SK-N-SH (cell line): ENCODE results near the gene TCTN1. TPM values are rescaled to one million over a fixed set of nuclear protein-coding genes. Genes with fewer than 3 reads are reported as not detected.
A peak's percentile ranks its signal among the peaks of the same experiment; 100 is the strongest.

Experiments used
- CTCF ChIA-PET: fragments of 300-600, 350-600 bp; formaldehyde crosslinking; extraction: SDS; loops from one replicate; lab custom pipeline; 2021; lab: Yijun Ruan, JAX
- POLR2A ChIA-PET: fragments of 350-600 bp; sonication (Branson Sonifier 250); formaldehyde crosslinking; extraction: SDS; loops from one replicate; lab custom pipeline; 2020; ENCODE audit warnings: antibody characterized with exemption, inconsistent platforms; lab: Yijun Ruan, JAX
- DNase-seq: peaks from one replicate; pipeline ENCODE4 v3.0.0; 2012
- H2AFZ ChIP-seq: fragments of 200-600 bp; sonication (generic); 2 replicates; pipeline ENCODE4 v1.8.1; 2016; ENCODE audit warnings: antibody characterized with exemption, mild to moderate bottlenecking, low read depth
- H3F3A ChIP-seq: fragments of 200-600 bp; sonication (generic); replicated peaks from 2 replicates; pipeline ENCODE3; 2016; ENCODE audit warnings: antibody characterized with exemption, mild to moderate bottlenecking; ENCODE audit not compliant: insufficient read depth
- H3K27ac ChIP-seq, 2 experiments: fragments of 200-500 bp in 1 of 2; fragments of 200-600 bp in 1 of 2; sonication (Bioruptor generic) in 1 of 2; sonication (generic), shearing (Covaris generic) in 1 of 2; 2 replicates each; pipeline versions ENCODE4 v1.5.1 to v1.6.1; 2014 to 2016; ENCODE audit warnings: low read depth in 2 of 2, inconsistent platforms in 1 of 2, low read length in 1 of 2, mild to moderate bottlenecking in 1 of 2, mixed read lengths in 1 of 2
- H3K27me3 ChIP-seq: fragments of 200-600 bp; sonication (generic), shearing (Covaris generic); 2 replicates; pipeline ENCODE4 v1.6.1; 2016; ENCODE audit warnings: mixed run types; ENCODE audit not compliant: insufficient read depth
- H3K36me3 ChIP-seq, 2 experiments: fragments of 200-500 bp in 1 of 2; fragments of 200-600 bp in 1 of 2; sonication (Bioruptor generic) in 1 of 2; sonication (generic) in 1 of 2; replicated peaks in 1 of 2; 2 replicates each; pipeline versions ENCODE3 to v1.5.1; 2014 to 2016; ENCODE audit warnings: low read length in 1 of 2, mild to moderate bottlenecking in 1 of 2; ENCODE audit not compliant: insufficient read depth in 2 of 2, control insufficient read depth in 1 of 2
- H3K4me1 ChIP-seq, 2 experiments: fragments of 200-500 bp in 1 of 2; fragments of 200-600 bp in 1 of 2; sonication (Bioruptor generic) in 1 of 2; sonication (generic), shearing (Covaris generic) in 1 of 2; 2 replicates each; pipeline versions ENCODE4 v1.5.1 to v1.6.1; 2014 to 2016; ENCODE audit warnings: low read depth in 1 of 2, low read length in 1 of 2, mixed run types in 1 of 2; ENCODE audit not compliant: insufficient read depth in 2 of 2, control insufficient read depth in 1 of 2
- H3K4me2 ChIP-seq: fragments of 200-600 bp; sonication (generic), shearing (Covaris generic); 2 replicates; pipeline ENCODE4 v1.6.1; 2017; ENCODE audit warnings: mixed run types
- H3K4me3 ChIP-seq, 2 experiments: fragments of 200-500 bp in 1 of 2; fragments of 200-600 bp in 1 of 2; sonication (Bioruptor generic) in 1 of 2; sonication (generic), shearing (Covaris generic) in 1 of 2; 2 replicates each; pipeline versions ENCODE4 v1.5.1 to v1.8.1; 2014 to 2016; ENCODE audit warnings: low read depth in 2 of 2, inconsistent platforms in 1 of 2, low read length in 1 of 2, mild to moderate bottlenecking in 1 of 2, mixed read lengths in 1 of 2, moderate library complexity in 1 of 2
- H3K79me2 ChIP-seq: fragments of 200-600 bp; sonication (generic); 2 replicates; pipeline ENCODE4 v1.8.1; 2017; ENCODE audit warnings: mild to moderate bottlenecking; ENCODE audit not compliant: insufficient read depth
- H3K9ac ChIP-seq: fragments of 200-600 bp; sonication (generic); 2 replicates; pipeline ENCODE4 v1.6.1; 2017; ENCODE audit warnings: mixed run types
- H3K9me2 ChIP-seq: fragments of 200-600 bp; sonication (generic); 2 replicates; pipeline ENCODE4 v1.6.1; 2017; ENCODE audit warnings: mixed run types
- H3K9me3 ChIP-seq: fragments of 200-600 bp; sonication (generic); 2 replicates; pipeline ENCODE4 v1.6.1; 2017; ENCODE audit warnings: mixed run types, mild to moderate bottlenecking, moderate library complexity
- H4K20me1 ChIP-seq: fragments of 200-600 bp; sonication (generic); 2 replicates; pipeline ENCODE4 v1.6.1; 2017; ENCODE audit warnings: mild to moderate bottlenecking, mixed run types; ENCODE audit not compliant: insufficient read depth
- CHD2 ChIP-seq: fragments of 150-350 bp; IDR thresholded peaks from 2 replicates; pipeline ENCODE4 v1.6.1; 2018; ENCODE audit warnings: low read length; ENCODE audit not compliant: partially characterized antibody
- CTCF ChIP-seq: fragments of 200-600 bp; sonication (generic); IDR thresholded peaks from 2 replicates; pipeline ENCODE4 v1.6.1; 2017; ENCODE audit warnings: antibody characterized with exemption, mild to moderate bottlenecking, moderate library complexity
- ELF1 ChIP-seq: IDR thresholded peaks from 2 replicates; pipeline ENCODE4 v1.4.0; 2012
- EP300 ChIP-seq, 2 experiments: IDR thresholded peaks; 2 replicates each; pipeline versions ENCODE4 v1.4.0 to v1.6.1; 2012; ENCODE audit warnings: borderline replicate concordance in 1 of 2, low read depth in 1 of 2, low read length in 1 of 2
- FOSL2 ChIP-seq: IDR thresholded peaks from 2 replicates; pipeline ENCODE4 v1.4.0; 2012; ENCODE audit warnings: low read depth, mild to moderate bottlenecking, moderate library complexity, borderline replicate concordance
- FOXJ3 ChIP-seq: sonication (generic); formaldehyde crosslinking; IDR thresholded peaks from 2 replicates; pipeline ENCODE4 v1.5.1; 2020; ENCODE audit warnings: mild to moderate bottlenecking, missing genetic modification reagents
- FOXM1 ChIP-seq: IDR thresholded peaks from 2 replicates; pipeline ENCODE4 v1.4.0; 2012; ENCODE audit warnings: low read depth, mild to moderate bottlenecking
- GABPA ChIP-seq: IDR thresholded peaks from 2 replicates; pipeline ENCODE4 v1.4.0; 2012; ENCODE audit warnings: low read depth, mild to moderate bottlenecking
- GATA2 ChIP-seq: sonication (generic); formaldehyde crosslinking; IDR thresholded peaks from 2 replicates; pipeline ENCODE4 v1.5.0; 2020; ENCODE audit warnings: mild to moderate bottlenecking, missing genetic modification reagents
- MEF2A ChIP-seq: IDR thresholded peaks from 2 replicates; pipeline ENCODE4 v1.4.0; 2012; ENCODE audit warnings: low read depth, borderline replicate concordance
- RAD21 ChIP-seq: IDR thresholded peaks from 2 replicates; pipeline ENCODE4 v1.6.1; 2012; ENCODE audit warnings: mild to moderate bottlenecking, low read length
- RCOR1 ChIP-seq: fragments of 150-350 bp; IDR thresholded peaks from 2 replicates; pipeline ENCODE4 v1.6.1; 2017; ENCODE audit warnings: antibody characterized with exemption, low read length
- RXRA ChIP-seq: IDR thresholded peaks from 2 replicates; pipeline ENCODE4 v1.4.0; 2012; ENCODE audit warnings: low read depth, mild to moderate bottlenecking, borderline replicate concordance
- SIN3A ChIP-seq: IDR thresholded peaks from 2 replicates; pipeline ENCODE4 v1.6.1; 2012; ENCODE audit warnings: low read depth, mild to moderate bottlenecking, low read length, moderate library complexity, borderline replicate concordance
- TCF12 ChIP-seq: IDR thresholded peaks from 2 replicates; pipeline ENCODE4 v1.4.0; 2012
- TEAD4 ChIP-seq: IDR thresholded peaks from 2 replicates; pipeline ENCODE4 v1.4.0; 2012; ENCODE audit warnings: mild to moderate bottlenecking, borderline replicate concordance; ENCODE audit not compliant: insufficient read depth
- WGBS: methylation state at CpG from one replicate; pipeline ENCODE4 v1.1.6; 2017; ENCODE audit warnings: low lambda C conversion rate; 5-methylcytosine and 5-hydroxymethylcytosine counted together
- polyA plus RNA-seq, 3 experiments: library from polyadenylated mRNA; depleted of rRNA; stranded (reverse); fragments of >200 nt; gene quantifications; 2 replicates each; pipeline ENCODE4 v1.2.3, GENCODE V29; 2012
- TF ChIP-seq, protein P1 (sequence below): IDR thresholded peaks from 2 replicates; pipeline ENCODE4 v1.4.0; 2012; ENCODE audit warnings: low read depth, borderline replicate concordance
- TF ChIP-seq, protein P2 (sequence below): fragments of 150-350 bp; IDR thresholded peaks from 2 replicates; pipeline ENCODE4 v1.6.1; 2017; ENCODE audit warnings: antibody characterized with exemption, low read length, low read depth, borderline replicate concordance
- TF ChIP-seq, protein P3 (sequence below): IDR thresholded peaks from 2 replicates; pipeline ENCODE4 v1.6.1; 2012; ENCODE audit warnings: mild to moderate bottlenecking, low read depth, low read length, moderate library complexity

The TCTN1 gene
- polyA plus RNA-seq, 1 of the 3 experiments (the other 2 are of a cell fraction) = 40.2 TPM

DNA sequence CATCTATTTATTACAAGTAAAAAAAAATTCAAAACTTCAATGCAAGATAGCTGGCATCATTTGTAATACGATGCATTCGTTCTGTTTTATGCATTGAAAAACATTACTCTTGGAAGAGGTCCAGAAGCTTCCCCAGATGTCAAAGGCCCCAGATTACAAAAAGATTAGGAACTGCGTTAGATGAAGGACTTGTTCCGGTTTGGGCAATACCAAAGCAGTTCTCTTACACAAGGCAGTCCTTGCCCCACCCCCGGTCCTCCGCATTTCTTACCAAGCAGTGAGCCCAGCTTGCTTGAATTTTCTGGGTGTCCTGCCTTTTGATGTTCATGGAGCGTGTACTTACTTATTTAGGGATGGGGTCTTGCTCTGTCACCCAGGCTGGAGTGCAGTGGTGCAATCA, 79.8 kb downstream of the TCTN1 start:
- Histone ChIP-seq H3K4me3 (no peak overlapping the region), H3K9me2 (no peaks in the 10 kb centered on the region), H3K4me2 (no peak overlapping the region), H4K20me1 (no peaks in the 10 kb centered on the region), H3K27ac (peak overlapping the region in 1 of 2 experiments; percentile 77; a peak in 2 of 4 replicates), H3K27me3 (peaks cover 11% of the 10 kb centered on the region; the same call in 1 of the 2 replicates), H2AFZ (no peak overlapping the region), H3K9me3 (no peaks in the 10 kb centered on the region), H3K9ac (no peak overlapping the region), H3K4me1 (peaks cover 0 to 13% of the 10 kb centered on the region in 2 experiments; a peak in 1 of 4 replicates), H3K79me2 (no peaks in the 10 kb centered on the region), H3F3A (no peaks in the 10 kb centered on the region), H3K36me3 (no peaks in the 10 kb centered on the region)
- TF ChIP-seq ELF1 (no peak), CHD2 (peak; percentile 63), GATA2 (peak; percentile 61), EP300 (IDR thresholded peaks at IDR 0.05; ENCODE audit: borderline replicate concordance in 1 of 2, low read depth in 1 of 2, low read length in 1 of 2) (peak in 1 of 2 experiments; percentile 41; a peak in 1 of 4 replicates)
- ChIA-PET CTCF (interaction anchor here (0.6 to 2.6 kb wide), 6 partner anchors 11 to 624 kb away, joined by 3 to 6 read pairs (median 3); no protein-coding TSS in a partner anchor), POLR2A (interaction anchor here (0.9 kb wide), 1 partner anchor 11 kb away, joined by 3 read pairs; no protein-coding TSS in a partner anchor)
- WGBS = 61% methylated on average over 7 of the region's 7 CpGs
- DNase-seq = peak; percentile 61

DNA sequence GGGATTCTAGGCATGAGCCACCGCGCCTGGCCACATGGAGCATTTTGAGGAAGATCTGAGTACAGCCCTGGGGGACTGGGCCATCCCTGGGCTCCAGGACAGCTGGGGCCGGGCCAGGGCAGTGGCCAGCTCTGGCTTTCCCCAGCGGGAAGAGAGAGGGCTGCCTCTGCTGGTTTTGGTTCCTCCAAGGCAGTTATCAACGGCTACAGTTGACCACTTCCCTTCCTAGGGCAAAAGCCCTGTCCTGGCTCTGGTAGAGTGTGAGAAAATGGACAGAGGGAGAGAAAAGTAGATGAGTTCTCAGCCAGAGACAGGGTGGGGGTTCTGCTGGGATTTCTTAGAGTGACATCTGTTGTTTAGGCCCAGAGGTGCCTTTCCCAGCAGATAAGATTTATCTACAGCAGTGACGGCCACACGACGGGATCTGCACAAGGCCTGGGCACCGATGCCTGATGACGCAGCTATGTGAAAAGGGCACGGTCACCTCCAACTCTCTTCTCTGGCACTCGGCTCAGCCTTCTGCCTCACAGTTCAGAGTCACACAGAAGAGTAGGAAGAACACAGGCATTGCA, 80.5 kb downstream of the TCTN1 start:
- H3K9ac ChIP-seq = no peak overlapping the region
- TF ChIP-seq FOXM1 = no peak
- TF ChIP-seq EP300 (IDR thresholded peaks at IDR 0.05; ENCODE audit: borderline replicate concordance in 1 of 2, low read depth in 1 of 2, low read length in 1 of 2) = peak in 1 of 2 experiments; percentile 84; a peak in 2 of 4 replicates
- TF ChIP-seq MEF2A = no peak
- TF ChIP-seq, protein P1, sequence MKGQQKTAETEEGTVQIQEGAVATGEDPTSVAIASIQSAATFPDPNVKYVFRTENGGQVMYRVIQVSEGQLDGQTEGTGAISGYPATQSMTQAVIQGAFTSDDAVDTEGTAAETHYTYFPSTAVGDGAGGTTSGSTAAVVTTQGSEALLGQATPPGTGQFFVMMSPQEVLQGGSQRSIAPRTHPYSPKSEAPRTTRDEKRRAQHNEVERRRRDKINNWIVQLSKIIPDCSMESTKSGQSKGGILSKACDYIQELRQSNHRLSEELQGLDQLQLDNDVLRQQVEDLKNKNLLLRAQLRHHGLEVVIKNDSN = no peak
- TF ChIP-seq CHD2 = peak; percentile 76
- TF ChIP-seq, protein P2, sequence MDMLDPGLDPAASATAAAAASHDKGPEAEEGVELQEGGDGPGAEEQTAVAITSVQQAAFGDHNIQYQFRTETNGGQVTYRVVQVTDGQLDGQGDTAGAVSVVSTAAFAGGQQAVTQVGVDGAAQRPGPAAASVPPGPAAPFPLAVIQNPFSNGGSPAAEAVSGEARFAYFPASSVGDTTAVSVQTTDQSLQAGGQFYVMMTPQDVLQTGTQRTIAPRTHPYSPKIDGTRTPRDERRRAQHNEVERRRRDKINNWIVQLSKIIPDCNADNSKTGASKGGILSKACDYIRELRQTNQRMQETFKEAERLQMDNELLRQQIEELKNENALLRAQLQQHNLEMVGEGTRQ = no peak
- TF ChIP-seq FOXJ3 (CRISPR knock-in tag) = no peak; the same call in 1 of the 2 replicates
- no peak for TF ChIP-seq CTCF
- TF ChIP-seq RXRA = no peak
- no peak for TF ChIP-seq GABPA
- no peak for TF ChIP-seq TCF12
- TF ChIP-seq RAD21 = 0 out of 2 replicates have a peak, but pooled peaks have one; percentile 22
- no peak for TF ChIP-seq TEAD4
- peak; percentile 86 for TF ChIP-seq RCOR1
- no peak for TF ChIP-seq SIN3A
- TF ChIP-seq, protein P3, sequence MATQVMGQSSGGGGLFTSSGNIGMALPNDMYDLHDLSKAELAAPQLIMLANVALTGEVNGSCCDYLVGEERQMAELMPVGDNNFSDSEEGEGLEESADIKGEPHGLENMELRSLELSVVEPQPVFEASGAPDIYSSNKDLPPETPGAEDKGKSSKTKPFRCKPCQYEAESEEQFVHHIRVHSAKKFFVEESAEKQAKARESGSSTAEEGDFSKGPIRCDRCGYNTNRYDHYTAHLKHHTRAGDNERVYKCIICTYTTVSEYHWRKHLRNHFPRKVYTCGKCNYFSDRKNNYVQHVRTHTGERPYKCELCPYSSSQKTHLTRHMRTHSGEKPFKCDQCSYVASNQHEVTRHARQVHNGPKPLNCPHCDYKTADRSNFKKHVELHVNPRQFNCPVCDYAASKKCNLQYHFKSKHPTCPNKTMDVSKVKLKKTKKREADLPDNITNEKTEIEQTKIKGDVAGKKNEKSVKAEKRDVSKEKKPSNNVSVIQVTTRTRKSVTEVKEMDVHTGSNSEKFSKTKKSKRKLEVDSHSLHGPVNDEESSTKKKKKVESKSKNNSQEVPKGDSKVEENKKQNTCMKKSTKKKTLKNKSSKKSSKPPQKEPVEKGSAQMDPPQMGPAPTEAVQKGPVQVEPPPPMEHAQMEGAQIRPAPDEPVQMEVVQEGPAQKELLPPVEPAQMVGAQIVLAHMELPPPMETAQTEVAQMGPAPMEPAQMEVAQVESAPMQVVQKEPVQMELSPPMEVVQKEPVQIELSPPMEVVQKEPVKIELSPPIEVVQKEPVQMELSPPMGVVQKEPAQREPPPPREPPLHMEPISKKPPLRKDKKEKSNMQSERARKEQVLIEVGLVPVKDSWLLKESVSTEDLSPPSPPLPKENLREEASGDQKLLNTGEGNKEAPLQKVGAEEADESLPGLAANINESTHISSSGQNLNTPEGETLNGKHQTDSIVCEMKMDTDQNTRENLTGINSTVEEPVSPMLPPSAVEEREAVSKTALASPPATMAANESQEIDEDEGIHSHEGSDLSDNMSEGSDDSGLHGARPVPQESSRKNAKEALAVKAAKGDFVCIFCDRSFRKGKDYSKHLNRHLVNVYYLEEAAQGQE = no peak
- no peak for TF ChIP-seq FOSL2

More for the DNA sequence above, 80.5 kb downstream of the TCTN1 start:
- Histone ChIP-seq H3K79me2 (no peaks in the 10 kb centered on the region), H3K27me3 (peaks cover 11% of the 10 kb centered on the region; the same call in 1 of the 2 replicates), H3F3A (no peaks in the 10 kb centered on the region), H3K9me2 (no peaks in the 10 kb centered on the region), H3K4me2 (no peak overlapping the region), H4K20me1 (no peaks in the 10 kb centered on the region), H3K36me3 (no peaks in the 10 kb centered on the region), H2AFZ (no peak overlapping the region), H3K4me1 (peaks cover 0 to 18% of the 10 kb centered on the region in 2 experiments; a peak in 1 of 4 replicates), H3K9me3 (no peaks in the 10 kb centered on the region), H3K27ac (peak overlapping the region in 1 of 2 experiments; percentile 77; a peak in 2 of 4 replicates), H3K4me3 (no peak overlapping the region)
- WGBS = 70% methylated on average over 12 of the region's 12 CpGs
- POLR2A ChIA-PET = interaction anchor here (0.9 kb wide), 1 partner anchor 10 kb away, joined by 3 read pairs; no protein-coding TSS in a partner anchor
- peak; percentile 78 for DNase-seq
- CTCF ChIA-PET = interaction anchor here (1.0 to 1.4 kb wide), 4 partner anchors 10 to 200 kb away, joined by 3 to 6 read pairs (median 3); no protein-coding TSS in a partner anchor
